K562 (cell line): Measurements from ENCODE around the gene CRIP3. TPM values are rescaled to one million over a fixed set of nuclear protein-coding genes. Genes with fewer than 3 reads are reported as not detected.

Experiments
- CBFA2T2 ChIP-seq: fragments of 450-650 bp; conservative IDR thresholded peaks from 2 replicates; pipeline ENCODE4 v1.6.1; 2017; ENCODE audit warnings: mild to moderate bottlenecking
- DDX20 ChIP-seq: fragments of 450-650 bp; IDR thresholded peaks from 2 replicates; pipeline ENCODE4 v1.6.1; 2016; ENCODE audit warnings: missing genetic modification characterization, low read depth, mild to moderate bottlenecking, missing compliant biosample characterization, moderate library complexity
- ELF4 ChIP-seq: fragments of 450-650 bp; formaldehyde crosslinking; IDR thresholded peaks from 2 replicates; pipeline ENCODE4 v1.4.0; 2022; ENCODE audit warnings: missing genetic modification characterization
- GABPB1 ChIP-seq: sonication (generic); formaldehyde crosslinking; IDR thresholded peaks from 2 replicates; pipeline ENCODE4 v1.8.0; 2022; ENCODE audit warnings: mild to moderate bottlenecking, missing genetic modification reagents
- MAZ ChIP-seq, 2 experiments: fragments of 450-650 bp in 1 of 2; sonication (generic) in 1 of 2; formaldehyde crosslinking; IDR thresholded peaks in 1 of 2; conservative IDR thresholded peaks in 1 of 2; 2 replicates each; pipeline versions ENCODE4 v1.4.0 to v1.5.0; 2020; ENCODE audit warnings: mild to moderate bottlenecking in 1 of 2, missing genetic modification reagents in 1 of 2
- TRIM24 ChIP-seq, 2 experiments: fragments of 450-650 bp; IDR thresholded peaks; 2 replicates each; pipeline ENCODE4 v1.6.1; 2016
- ZEB2 ChIP-seq: fragments of 450-650 bp; IDR thresholded peaks from 2 replicates; pipeline ENCODE4 v1.6.1; 2016
- ZNF197 ChIP-seq: fragments of 200-800 bp; sonication (Bioruptor generic); IDR thresholded peaks from 2 replicates; pipeline ENCODE4 v1.6.1; 2016; ENCODE audit warnings: low read depth, missing genetic modification characterization, missing compliant biosample characterization
- polyA plus RNA-seq, 8 experiments: library from polyadenylated mRNA; depleted of rRNA in 4 of 8; stranded (reverse) in 5 of 8; unstranded in 3 of 8; fragments of >200 nt; fragmentation: Nextera tagmentation in 2 of 8; fragmentation: Illumina TruSeq in 1 of 8; extraction: Ambion mirVana in 2 of 8; extraction: Trizol in 1 of 8; gene quantifications; 2 replicates each; pipeline versions ENCODE4 v1.2.1 to v1.2.3, GENCODE V29; 2011 to 2014; ENCODE audit warnings: inconsistent platforms in 1 of 8, missing spikeins in 1 of 8
- total RNA-seq, 7 experiments: library from RNA; depleted of rRNA in 6 of 7; stranded (reverse); fragments of >200 nt in 6 of 7; fragmentation: Illumina TruSeq in 2 of 7; extraction: Trizol in 2 of 7; gene quantifications; 2 replicates each; pipeline versions ENCODE4 v1.2.1 to v1.2.3, GENCODE V29; 2011 to 2021; ENCODE audit warnings: low replicate concordance in 1 of 7
- TF ChIP-seq, protein P1 (sequence below), 2 experiments: fragments of 450-650 bp; formaldehyde crosslinking in 1 of 2; IDR thresholded peaks; 2 replicates each; pipeline versions ENCODE4 v1.4.0 to v1.6.1; 2014 to 2020; ENCODE audit warnings: mild to moderate bottlenecking in 2 of 2, borderline replicate concordance in 1 of 2, low read depth in 1 of 2
- TF ChIP-seq, protein P2 (sequence below), 2 experiments: fragments of 450-650 bp in 1 of 2; IDR thresholded peaks; 2 replicates each; pipeline ENCODE4 v1.6.1; 2011 to 2017; ENCODE audit warnings: low read depth in 2 of 2, antibody characterized with exemption in 1 of 2, borderline replicate concordance in 1 of 2, low read length in 1 of 2, mild to moderate bottlenecking in 1 of 2, mixed read lengths in 1 of 2; ENCODE audit not compliant: control insufficient read depth in 1 of 2
- TF ChIP-seq, protein P3 (sequence below): fragments of 200-800 bp; sonication (Bioruptor generic); IDR thresholded peaks from 2 replicates; pipeline ENCODE4 v1.6.1; 2017; ENCODE audit warnings: missing genetic modification characterization, missing compliant biosample characterization
- TF ChIP-seq, protein P4 (sequence below): sonication (generic); formaldehyde crosslinking; IDR thresholded peaks from 2 replicates; pipeline ENCODE4 v1.5.0; 2020; ENCODE audit warnings: missing genetic modification reagents

The CRIP3 gene
- total and polyA plus RNA-seq, 9 of the 15 experiments (the other 6 are each of a cell fraction or from before 2014, with no cell fraction given), result 0.36 to 2.1 (median 0.87) TPM

DNA sequence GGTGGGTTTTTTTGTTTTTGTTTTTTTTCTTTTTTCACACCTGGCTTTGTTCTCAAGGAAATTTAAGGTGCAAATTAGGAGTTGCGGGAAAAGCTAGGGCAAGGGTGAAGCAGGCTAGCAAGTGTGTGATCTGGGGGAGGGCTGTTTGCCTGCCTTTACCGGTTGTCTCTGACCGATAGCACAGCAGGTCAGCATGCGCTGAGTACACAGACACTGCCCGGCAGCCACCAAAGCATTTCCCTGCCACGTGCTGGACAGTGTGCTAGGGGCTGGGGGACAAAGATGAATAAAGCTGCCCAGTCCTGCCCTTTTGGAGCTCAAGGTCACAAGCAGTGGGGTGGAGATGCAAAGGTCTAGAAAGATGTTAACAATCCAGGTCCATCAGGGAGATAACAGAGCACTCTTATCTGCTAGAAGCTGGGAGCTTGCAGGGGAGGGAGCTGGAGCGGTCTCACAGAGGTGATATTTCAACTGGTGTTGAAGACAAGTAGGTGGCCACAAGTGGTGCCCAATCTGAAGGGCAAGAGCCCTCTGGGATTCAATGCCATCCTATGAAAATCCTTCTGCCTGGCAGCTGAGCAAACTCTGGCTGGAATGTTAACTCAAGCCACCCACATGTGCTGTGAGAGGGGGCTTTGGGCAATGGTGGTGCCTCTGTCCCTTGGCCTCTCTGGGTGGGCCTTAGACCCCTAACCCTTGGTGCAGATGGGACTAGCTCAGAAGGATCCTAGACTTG lies 40.8 kb downstream of the CRIP3 start (continued):
- TF ChIP-seq, protein P1, sequence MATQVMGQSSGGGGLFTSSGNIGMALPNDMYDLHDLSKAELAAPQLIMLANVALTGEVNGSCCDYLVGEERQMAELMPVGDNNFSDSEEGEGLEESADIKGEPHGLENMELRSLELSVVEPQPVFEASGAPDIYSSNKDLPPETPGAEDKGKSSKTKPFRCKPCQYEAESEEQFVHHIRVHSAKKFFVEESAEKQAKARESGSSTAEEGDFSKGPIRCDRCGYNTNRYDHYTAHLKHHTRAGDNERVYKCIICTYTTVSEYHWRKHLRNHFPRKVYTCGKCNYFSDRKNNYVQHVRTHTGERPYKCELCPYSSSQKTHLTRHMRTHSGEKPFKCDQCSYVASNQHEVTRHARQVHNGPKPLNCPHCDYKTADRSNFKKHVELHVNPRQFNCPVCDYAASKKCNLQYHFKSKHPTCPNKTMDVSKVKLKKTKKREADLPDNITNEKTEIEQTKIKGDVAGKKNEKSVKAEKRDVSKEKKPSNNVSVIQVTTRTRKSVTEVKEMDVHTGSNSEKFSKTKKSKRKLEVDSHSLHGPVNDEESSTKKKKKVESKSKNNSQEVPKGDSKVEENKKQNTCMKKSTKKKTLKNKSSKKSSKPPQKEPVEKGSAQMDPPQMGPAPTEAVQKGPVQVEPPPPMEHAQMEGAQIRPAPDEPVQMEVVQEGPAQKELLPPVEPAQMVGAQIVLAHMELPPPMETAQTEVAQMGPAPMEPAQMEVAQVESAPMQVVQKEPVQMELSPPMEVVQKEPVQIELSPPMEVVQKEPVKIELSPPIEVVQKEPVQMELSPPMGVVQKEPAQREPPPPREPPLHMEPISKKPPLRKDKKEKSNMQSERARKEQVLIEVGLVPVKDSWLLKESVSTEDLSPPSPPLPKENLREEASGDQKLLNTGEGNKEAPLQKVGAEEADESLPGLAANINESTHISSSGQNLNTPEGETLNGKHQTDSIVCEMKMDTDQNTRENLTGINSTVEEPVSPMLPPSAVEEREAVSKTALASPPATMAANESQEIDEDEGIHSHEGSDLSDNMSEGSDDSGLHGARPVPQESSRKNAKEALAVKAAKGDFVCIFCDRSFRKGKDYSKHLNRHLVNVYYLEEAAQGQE (IDR thresholded peaks at IDR 0.05; ENCODE audit: borderline replicate concordance), result peak; percentile 57
- TF ChIP-seq, protein P1 (CRISPR knock-in tag; IDR thresholded peaks at IDR 0.05; ENCODE audit: low read depth), result no peak
- TF ChIP-seq, protein P2, sequence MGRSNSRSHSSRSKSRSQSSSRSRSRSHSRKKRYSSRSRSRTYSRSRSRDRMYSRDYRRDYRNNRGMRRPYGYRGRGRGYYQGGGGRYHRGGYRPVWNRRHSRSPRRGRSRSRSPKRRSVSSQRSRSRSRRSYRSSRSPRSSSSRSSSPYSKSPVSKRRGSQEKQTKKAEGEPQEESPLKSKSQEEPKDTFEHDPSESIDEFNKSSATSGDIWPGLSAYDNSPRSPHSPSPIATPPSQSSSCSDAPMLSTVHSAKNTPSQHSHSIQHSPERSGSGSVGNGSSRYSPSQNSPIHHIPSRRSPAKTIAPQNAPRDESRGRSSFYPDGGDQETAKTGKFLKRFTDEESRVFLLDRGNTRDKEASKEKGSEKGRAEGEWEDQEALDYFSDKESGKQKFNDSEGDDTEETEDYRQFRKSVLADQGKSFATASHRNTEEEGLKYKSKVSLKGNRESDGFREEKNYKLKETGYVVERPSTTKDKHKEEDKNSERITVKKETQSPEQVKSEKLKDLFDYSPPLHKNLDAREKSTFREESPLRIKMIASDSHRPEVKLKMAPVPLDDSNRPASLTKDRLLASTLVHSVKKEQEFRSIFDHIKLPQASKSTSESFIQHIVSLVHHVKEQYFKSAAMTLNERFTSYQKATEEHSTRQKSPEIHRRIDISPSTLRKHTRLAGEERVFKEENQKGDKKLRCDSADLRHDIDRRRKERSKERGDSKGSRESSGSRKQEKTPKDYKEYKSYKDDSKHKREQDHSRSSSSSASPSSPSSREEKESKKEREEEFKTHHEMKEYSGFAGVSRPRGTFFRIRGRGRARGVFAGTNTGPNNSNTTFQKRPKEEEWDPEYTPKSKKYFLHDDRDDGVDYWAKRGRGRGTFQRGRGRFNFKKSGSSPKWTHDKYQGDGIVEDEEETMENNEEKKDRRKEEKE (IDR thresholded peaks at IDR 0.05; ENCODE audit: borderline replicate concordance in 1 of 2, control insufficient read depth in 1 of 2, low read depth in 2 of 2, low read length in 1 of 2), result no peak
- TF ChIP-seq, protein P3, sequence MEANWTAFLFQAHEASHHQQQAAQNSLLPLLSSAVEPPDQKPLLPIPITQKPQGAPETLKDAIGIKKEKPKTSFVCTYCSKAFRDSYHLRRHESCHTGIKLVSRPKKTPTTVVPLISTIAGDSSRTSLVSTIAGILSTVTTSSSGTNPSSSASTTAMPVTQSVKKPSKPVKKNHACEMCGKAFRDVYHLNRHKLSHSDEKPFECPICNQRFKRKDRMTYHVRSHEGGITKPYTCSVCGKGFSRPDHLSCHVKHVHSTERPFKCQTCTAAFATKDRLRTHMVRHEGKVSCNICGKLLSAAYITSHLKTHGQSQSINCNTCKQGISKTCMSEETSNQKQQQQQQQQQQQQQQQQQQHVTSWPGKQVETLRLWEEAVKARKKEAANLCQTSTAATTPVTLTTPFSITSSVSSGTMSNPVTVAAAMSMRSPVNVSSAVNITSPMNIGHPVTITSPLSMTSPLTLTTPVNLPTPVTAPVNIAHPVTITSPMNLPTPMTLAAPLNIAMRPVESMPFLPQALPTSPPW, result peak; percentile 42; the same call in 1 of the 2 replicates
- peak; percentile 31 to 58; a peak in 3 of 4 replicates for TF ChIP-seq MAZ (CRISPR knock-in tag; conservative IDR thresholded peaks at IDR 0.05 in 1 of 2, IDR thresholded peaks at IDR 0.05 in 1 of 2)
- peak; percentile 35; the same call in 1 of the 2 replicates for TF ChIP-seq ZEB2
- TF ChIP-seq TRIM24 (IDR thresholded peaks at IDR 0.05), result 0 out of 4 replicates have a peak, but pooled peaks of 1 of the 2 experiments have one; percentile 41
- TF ChIP-seq ZNF197 (CRISPR knock-in tag), result peak; percentile 41; the same call in 1 of the 2 replicates
- TF ChIP-seq GABPB1, result no peak
- TF ChIP-seq DDX20 (tag), result no peak
- TF ChIP-seq CBFA2T2, result peak; percentile 71
- TF ChIP-seq ELF4 (CRISPR knock-in tag), result 0 out of 2 replicates have a peak, but pooled peaks have one; percentile 11
- TF ChIP-seq, protein P4, sequence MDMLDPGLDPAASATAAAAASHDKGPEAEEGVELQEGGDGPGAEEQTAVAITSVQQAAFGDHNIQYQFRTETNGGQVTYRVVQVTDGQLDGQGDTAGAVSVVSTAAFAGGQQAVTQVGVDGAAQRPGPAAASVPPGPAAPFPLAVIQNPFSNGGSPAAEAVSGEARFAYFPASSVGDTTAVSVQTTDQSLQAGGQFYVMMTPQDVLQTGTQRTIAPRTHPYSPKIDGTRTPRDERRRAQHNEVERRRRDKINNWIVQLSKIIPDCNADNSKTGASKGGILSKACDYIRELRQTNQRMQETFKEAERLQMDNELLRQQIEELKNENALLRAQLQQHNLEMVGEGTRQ (CRISPR knock-in tag), result peak; percentile 40; the same call in 1 of the 2 replicates
